BE2C (cell line): Measurements from ENCODE around the gene TRPM4.
A peak's percentile ranks its signal among the peaks of the same experiment; 100 is the strongest.
"Not testable (repeated sequence)": the region's sequence is repeated elsewhere in the genome, so short reads cannot be mapped to it uniquely, and the experiment has no call there.

Experiments
- DNase-seq: peaks from one replicate; pipeline ENCODE4 v3.0.0-alpha.2; 2020
- H3K27me3 ChIP-seq: fragments of 250-450 bp; sonication (Bioruptor Pico); 2 replicates; pipeline ENCODE4 v1.5.1; 2020; ENCODE audit warnings: mild to moderate bottlenecking
- H3K36me3 ChIP-seq: fragments of 250-450 bp; sonication (Bioruptor Pico); 2 replicates; pipeline ENCODE4 v1.5.1; 2020; ENCODE audit warnings: mild to moderate bottlenecking
- H3K4me1 ChIP-seq: fragments of 250-450 bp; sonication (Bioruptor Pico); 2 replicates; pipeline ENCODE4 v1.5.1; 2020
- H3K4me3 ChIP-seq: 2 replicates; pipeline ENCODE4 v1.5.1; 2011; ENCODE audit warnings: low read depth, low read length
- H3K9me3 ChIP-seq: fragments of 250-450 bp; sonication (Bioruptor Pico); 2 replicates; pipeline ENCODE4 v1.5.1; 2020
- CTCF ChIP-seq: IDR thresholded peaks from 2 replicates; pipeline ENCODE4 v1.5.1; 2012; ENCODE audit warnings: mild to moderate bottlenecking, low read depth, low read length

The TRPM4 gene

GRCh38 chr19:49141352-49141751 is 16.2 kb upstream of the TRPM4 start:
- H3K4me1 ChIP-seq, result peaks cover 4% of the 10 kb centered on the region
- H3K9me3 ChIP-seq, result no peaks in the 10 kb centered on the region
- H3K27me3 ChIP-seq, result no peaks in the 10 kb centered on the region
- TF ChIP-seq CTCF, result no peak
- DNase-seq, result no peak
- peaks cover 3% of the 10 kb centered on the region for H3K36me3 ChIP-seq
- no peak overlapping the region for H3K4me3 ChIP-seq

- no peaks in the 10 kb centered on the region for H3K27me3 ChIP-seq
- H3K36me3 ChIP-seq, result no peaks in the 10 kb centered on the region; the same call in 1 of the 2 replicates
- peak overlapping the region; percentile 66 for H3K4me3 ChIP-seq
- no peak for TF ChIP-seq CTCF
- peak; percentile 97 for DNase-seq
- peaks cover 4% of the 10 kb centered on the region for H3K4me1 ChIP-seq
- H3K9me3 ChIP-seq, result no peaks in the 10 kb centered on the region
Measured at GRCh38 chr19:49142866-49143335, 14.7 kb upstream of the TRPM4 start.

- peak; percentile 93 for DNase-seq
- H3K9me3 ChIP-seq, result no peaks in the 10 kb centered on the region
- peak overlapping the region; percentile 47 for H3K4me3 ChIP-seq
- TF ChIP-seq CTCF, result peak; percentile 83
- H3K36me3 ChIP-seq, result no peaks in the 10 kb centered on the region; the same call in 1 of the 2 replicates
- peaks cover 4% of the 10 kb centered on the region for H3K4me1 ChIP-seq
- H3K27me3 ChIP-seq, result no peaks in the 10 kb centered on the region
Measured at GRCh38 chr19:49145573-49146407, 11.8 kb upstream of the TRPM4 start.

GRCh38 chr19:49146408-49146770 is 11.2 kb upstream of the TRPM4 start:
- not testable (repeated sequence) for H3K36me3 ChIP-seq, DNase-seq, H3K9me3 ChIP-seq, H3K27me3 ChIP-seq, H3K4me1 ChIP-seq
- peak overlapping the region; percentile 47 for H3K4me3 ChIP-seq

GRCh38 chr19:49148044-49148682 is 9.4 kb upstream of the TRPM4 start:
- Histone ChIP-seq H3K27me3 (no peaks in the 10 kb centered on the region), H3K9me3 (no peaks in the 10 kb centered on the region), H3K4me1 (peaks cover 9% of the 10 kb centered on the region), H3K36me3 (no peaks in the 10 kb centered on the region; the same call in 1 of the 2 replicates), H3K4me3 (no peak overlapping the region; the same call in 1 of the 2 replicates)
- TF ChIP-seq CTCF, result no peak
- no peak for DNase-seq

- no peaks in the 10 kb centered on the region for H3K27me3 ChIP-seq
- H3K9me3 ChIP-seq, result no peaks in the 10 kb centered on the region
- H3K4me1 ChIP-seq, result peaks cover 9% of the 10 kb centered on the region
- H3K36me3 ChIP-seq, result no peaks in the 10 kb centered on the region; the same call in 1 of the 2 replicates
- no peak for TF ChIP-seq CTCF
- peak; percentile 100 for DNase-seq
- H3K4me3 ChIP-seq, result peak overlapping the region; percentile 89
Measured at GRCh38 chr19:49148784-49149651, 8.6 kb upstream of the TRPM4 start.
